DMS 273 treated with DMSO at 0.1 percent for 48 hours (cell line): Measurements from ENCODE around the gene HS3ST5.
"Not testable (repeated sequence)": the region's sequence is repeated elsewhere in the genome, so short reads cannot be mapped to it uniquely, and the experiment has no call there.

Source experiments
- DNase-seq: peaks from one replicate; lab custom pipeline; 2025; lab: John Stamatoyannopoulos, UW

Gene HS3ST5

GRCh38 chr6:114090626-114091025 lies 252.2 kb downstream of the HS3ST5 start:
- no peak for DNase-seq

- no peak for DNase-seq
Measured at GRCh38 chr6:114087496-114087895, 255.3 kb downstream of the HS3ST5 start.

DNA sequence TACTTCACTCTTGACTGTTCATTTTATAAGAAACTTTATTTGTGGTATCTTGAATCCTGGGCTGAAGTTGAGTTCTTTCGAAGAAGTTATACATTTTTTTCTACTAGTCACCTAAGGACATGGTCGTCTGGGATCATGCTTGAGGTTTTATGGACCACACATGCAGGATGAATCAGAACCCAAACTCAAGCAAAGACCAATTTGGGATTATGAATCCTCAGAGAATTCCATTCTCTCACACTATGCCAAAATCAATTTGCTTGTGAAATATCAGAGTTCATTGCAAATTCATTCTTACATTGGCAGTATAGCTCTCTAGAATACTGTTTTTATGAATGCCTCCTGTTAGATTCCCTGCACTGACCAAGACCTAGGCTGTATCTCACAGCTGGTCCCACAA lies 257.6 kb downstream of the HS3ST5 start:
- no peak for DNase-seq

DNA sequence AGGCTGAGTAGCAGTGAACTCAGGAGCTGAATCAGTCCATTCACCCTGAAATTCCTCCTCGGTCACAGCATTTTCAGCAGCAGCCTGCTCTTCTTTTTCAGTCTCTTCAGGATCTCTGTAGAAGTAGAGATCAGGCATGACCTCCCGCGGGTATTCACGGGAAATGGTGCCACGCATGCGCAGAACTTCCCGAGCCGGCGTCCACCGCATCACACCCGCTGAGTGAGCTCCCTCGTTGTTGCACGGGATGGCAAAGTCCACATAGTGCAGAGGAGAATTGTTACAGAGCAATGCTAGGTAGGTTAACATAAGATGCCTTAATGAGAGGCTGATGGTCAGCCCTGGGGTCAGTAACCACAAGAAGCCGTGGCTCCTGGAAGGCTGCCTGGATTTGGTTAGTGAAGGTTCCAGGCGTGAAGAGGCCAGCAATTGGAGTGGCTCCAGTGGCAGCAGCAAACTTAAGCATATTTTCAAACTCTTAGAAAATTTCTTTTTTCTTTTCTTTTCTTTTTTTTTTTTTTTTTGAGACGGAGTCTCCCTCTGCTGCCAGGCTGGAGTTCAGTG lies 258.4 kb downstream of the HS3ST5 start:
- no peak for DNase-seq

DNA sequence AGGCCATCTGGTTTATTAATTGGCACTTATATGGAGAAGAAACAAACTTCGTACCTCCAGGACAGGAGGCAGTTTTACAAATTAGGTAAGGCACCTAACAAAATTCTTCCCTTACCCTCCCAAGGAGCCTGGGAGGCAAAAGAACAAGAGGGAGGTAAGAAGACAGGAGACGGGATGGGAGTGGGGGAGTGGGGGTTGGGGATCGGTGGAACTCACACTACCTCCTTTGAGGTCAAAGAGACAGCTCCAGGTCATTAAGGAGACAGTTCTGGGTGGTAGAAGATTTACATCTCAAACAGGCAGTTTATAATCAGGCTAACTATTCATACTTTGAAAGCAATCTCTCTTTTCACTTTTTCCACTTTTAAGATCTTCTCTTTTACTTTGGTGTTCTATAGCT lies 259.6 kb downstream of the HS3ST5 start:
- DNase-seq: no peak

DNA sequence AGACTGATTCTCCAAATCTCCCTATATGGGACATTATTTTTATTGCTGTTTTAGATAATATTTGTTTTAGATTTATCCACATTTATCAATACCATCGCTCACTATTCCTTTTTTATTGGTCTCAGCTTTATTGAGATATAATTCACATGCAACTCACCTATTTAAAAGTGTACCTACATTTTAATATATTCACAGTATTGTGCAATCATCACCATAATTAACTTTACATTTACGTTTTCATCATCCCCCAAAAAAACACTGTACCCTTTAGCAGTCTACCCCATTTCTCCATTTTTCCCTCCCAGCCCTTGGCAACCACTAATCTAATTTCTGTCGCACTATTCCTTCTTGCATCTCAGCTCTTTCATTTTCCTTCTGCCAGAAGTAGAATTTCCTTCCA lies 261.1 kb downstream of the HS3ST5 start:
- no peak for DNase-seq

- DNase-seq: no peak
Measured at GRCh38 chr6:114080891-114081510, 261.8 kb downstream of the HS3ST5 start.

DNA sequence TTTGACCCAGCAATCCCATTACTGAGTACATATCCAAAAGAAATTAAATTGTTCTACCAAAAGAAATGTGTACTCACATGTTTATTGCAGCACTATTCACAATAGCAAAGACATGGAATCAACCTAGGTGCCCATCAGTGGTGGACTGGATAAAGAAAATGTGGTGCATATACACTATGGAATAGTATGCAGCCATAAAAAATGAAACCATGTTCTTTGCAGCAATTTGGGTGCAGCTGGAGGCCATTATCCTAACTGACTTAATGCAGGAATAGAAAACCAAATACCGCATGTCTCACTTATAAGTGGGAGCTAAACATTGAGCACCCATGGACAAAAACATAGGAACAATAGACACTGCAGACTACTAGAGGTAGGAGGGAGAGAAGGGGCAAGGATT lies 262.4 kb downstream of the HS3ST5 start:
- not testable (repeated sequence) for DNase-seq

DNA sequence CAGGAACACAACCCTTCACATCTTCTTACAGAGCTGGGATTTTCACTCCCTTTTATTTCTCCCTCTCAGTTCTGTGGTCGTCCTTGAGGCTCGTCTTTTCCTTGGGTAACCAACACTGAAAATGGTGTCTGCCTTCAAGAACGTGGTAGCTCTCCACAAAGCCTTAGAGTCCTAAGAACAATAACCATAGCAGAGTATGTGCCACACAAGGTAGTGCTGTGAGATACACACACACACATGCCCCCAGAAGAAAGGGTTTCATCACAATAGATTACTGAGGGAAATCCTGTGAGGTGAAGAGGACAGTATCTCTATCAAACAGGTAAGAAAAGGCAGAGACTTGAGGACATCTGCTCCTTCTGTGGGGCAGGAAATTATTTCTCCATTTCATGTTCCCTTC lies 267.0 kb downstream of the HS3ST5 start:
- no peak for DNase-seq

- no peak for DNase-seq
Measured at GRCh38 chr6:114075300-114075699, 267.5 kb downstream of the HS3ST5 start.

- DNase-seq: no peak
Measured at GRCh38 chr6:114068771-114069170, 274.1 kb downstream of the HS3ST5 start.

DNA sequence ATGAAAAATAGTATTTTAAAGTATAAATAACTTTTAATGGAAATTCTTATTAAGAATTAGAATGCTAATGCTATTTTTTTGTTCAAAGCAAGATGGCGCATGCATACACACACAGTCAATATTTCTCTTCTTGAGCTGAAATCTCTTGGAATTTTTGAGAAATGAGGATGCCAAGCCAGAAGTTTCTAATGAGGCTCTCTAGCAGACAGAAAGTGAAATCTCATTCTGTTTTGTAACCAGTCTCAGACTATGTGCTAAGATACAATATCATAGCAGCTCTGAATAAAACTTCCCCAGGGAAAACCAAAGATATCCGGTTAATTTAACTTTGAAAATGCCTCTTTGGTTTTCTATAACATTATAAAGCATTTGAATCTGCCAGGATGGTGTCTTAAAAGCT lies 274.7 kb downstream of the HS3ST5 start:
- DNase-seq: no peak

- no peak for DNase-seq
Measured at GRCh38 chr6:114064862-114065261, 278.0 kb downstream of the HS3ST5 start.

DNA sequence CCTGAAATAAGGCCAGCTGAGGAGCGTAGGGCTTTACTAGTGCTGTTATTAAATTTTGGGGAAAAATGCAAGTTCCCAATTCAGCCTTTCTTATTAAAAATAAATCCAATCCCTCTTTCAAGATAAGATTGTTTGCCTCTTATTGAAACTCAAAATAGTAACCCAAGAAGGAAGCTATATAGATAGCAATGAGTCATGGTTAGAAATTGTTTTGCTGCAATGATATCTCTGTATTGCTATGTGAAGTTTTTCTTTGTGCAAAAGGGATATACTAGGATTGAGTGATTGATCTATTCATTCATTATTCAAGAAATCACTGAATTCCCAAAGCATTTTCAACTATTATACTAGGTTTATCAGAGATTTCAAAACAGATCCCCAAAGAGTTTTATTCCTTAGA lies 278.9 kb downstream of the HS3ST5 start:
- no peak for DNase-seq

- no peak for DNase-seq
Measured at GRCh38 chr6:114062199-114062598, 280.6 kb downstream of the HS3ST5 start.

DNA sequence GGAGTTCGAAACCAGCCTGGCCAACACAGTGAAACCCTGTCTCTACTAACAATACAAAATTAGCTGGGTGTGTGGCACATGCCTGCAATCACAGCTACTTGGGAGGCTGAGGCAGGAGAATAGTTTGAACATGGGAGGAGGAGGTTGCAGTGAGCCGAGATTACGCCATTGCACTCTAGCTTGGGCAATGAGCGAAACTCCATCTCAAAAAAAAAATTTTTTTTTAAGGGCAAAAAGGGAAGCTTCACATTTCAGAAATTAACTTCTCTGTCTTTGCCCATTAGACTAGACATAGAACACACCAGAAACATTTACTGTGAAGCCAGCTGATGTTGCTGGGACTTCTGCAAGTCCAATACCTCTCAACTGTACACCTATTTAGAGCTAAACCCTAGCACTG lies 281.1 kb downstream of the HS3ST5 start:
- DNase-seq: no peak

DNA sequence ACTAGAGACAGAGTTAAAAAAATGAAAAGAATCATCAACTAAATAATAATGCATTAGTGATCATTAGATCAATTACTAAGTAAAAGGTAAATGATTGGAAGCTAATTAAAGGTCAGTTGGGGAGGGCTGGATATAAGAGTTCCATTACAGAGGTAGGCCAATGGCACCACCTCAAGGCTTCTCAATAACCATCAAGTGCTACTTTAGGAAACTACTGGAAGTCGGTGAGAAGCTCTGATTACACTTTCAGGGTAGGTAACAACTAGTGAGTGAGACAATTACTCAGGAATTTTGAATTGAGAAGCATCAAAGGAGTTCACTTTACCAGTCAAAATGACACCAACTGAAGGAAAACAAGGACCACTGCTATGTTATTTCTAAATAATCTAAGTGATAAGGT lies 281.7 kb downstream of the HS3ST5 start:
- DNase-seq: no peak

DNA sequence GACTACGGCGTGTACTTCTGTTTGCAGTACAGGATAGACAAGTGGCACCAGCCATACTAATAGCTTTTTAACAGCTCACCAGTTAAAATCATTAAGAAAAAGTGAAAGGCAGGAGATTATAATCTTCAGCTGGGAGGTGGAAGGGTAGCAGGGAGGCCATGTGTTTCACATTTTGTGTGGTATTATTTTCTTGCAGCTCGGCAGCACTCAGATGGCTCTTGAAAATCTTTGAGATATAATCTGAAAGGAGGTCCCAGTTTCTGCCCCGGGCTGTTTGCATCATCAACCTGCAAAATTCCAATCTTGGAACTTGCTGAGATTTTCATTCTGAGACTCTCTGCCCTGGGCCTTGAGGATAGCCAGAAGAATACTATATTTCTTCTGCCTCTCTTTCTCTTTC lies 284.4 kb downstream of the HS3ST5 start:
- DNase-seq: no peak

DNA sequence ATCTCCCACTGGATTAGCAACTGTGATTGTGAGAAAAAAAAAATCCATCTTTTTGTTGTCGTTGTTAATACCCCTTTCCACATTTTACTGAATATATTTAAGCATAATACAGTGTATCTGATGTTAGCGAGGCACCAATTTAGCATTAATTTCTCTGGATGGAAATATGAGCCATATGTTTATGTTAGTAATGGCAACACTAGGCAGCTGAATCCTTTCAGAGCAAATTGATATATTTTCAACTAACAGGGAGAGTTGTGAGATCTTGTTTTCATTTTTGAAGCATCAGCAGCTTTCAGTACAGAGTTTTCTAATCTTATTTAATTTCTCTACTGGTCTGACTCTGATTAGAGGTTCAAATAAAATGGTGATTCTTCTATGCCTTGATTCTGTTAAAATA lies 287.1 kb downstream of the HS3ST5 start:
- DNase-seq: no peak

- no peak for DNase-seq
Measured at GRCh38 chr6:114055349-114055748, 287.5 kb downstream of the HS3ST5 start.

GRCh38 chr6:114053791-114054190 lies 289.0 kb downstream of the HS3ST5 start:
- no peak for DNase-seq

DNA sequence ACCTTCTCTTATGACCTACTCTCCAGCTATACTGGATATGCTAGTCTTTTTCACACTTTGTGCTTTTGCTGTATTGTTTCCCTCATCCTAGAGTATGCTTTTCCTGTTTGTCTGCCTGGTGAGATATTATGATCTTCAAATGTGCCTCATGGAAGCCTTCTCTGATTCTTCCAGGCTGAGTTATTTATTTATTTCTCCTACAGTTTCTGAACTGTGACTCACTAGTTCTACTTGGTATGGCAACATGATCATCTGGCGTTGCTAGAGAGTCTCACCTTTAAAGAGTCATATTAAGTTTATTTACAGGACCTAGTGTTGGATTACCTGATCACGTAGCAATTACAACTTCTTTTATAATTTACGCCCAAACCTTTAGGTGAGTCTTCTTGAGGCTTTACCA lies 290.7 kb downstream of the HS3ST5 start:
- no peak for DNase-seq

DNA sequence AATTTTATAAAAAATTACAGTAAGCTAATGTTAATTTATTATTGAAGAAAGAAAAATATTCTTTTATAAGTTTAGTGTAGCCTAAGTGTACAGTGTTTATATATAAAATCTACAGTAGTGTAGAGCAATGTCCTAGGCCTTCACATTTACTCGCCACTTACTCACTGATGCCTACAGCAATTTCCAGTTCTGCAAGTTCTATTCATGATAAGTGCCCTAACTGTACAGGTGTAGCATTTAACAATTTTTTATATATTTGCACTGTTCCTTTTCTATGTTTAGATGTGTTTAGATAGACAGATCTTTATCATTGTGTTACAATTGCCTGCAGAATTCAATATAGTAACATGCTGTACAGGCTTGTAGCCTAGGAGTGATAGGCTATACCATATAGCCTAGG lies 291.8 kb downstream of the HS3ST5 start:
- DNase-seq: no peak

DNA sequence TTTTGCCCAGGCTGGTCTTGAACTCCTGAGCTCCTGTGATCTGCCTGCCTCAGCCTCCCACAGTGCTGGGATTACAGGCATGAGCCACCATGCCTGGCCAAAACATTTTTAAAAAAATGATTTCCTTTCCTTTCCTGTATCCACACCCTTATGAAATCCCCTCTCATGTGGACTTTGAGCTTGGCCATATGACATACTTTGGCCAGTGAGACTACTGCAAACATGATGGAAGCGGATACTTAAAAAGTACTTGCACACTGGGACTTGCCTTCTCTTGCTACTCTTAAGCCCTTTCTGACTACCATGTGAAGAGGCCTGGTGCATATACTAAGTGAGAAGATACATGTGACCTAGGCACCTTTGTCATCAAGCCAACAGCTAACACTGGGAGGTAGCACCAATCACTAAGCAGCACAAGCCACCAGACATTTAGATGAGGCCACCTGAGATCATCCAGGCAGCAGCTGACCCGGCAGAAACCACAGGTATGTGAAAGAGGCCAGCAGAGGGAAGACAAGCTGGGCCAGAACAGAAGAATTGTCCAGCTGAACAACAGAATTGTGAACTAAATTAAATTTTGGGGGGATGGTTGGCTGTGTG lies 293.4 kb downstream of the HS3ST5 start:
- no peak for DNase-seq
